ENCODE data around the gene MS4A10.
"Not testable (repeated sequence)": the region's sequence is repeated elsewhere in the genome, so short reads cannot be mapped to it uniquely, and the experiment has no call there.

MS4A10 gene

GRCh38 chr11:60756307-60757032 is 28.7 kb upstream of the MS4A10 start, which contains the start of gene MS4A15:
TSS of gene MS4A15 (plus strand) at chr11:60756867. CDS start at chr11:60763734, 6,867 bp downstream.
- Histone ChIP-seq H3K27me3 (ENCODE audit: control insufficient read depth, insufficient read depth, low read length) (peaks cover 5% of the 10 kb centered on the region), H3K4me2 (ENCODE audit: low read length) (no peak within 1 kb of the TSS), H3K36me3 (ENCODE audit: insufficient read depth, low read length) (no peaks in the 10 kb centered on the region), H3K9me3 (replicated peaks; ENCODE audit: low read length) (no peaks in the 10 kb centered on the region), H3K4me3 (ENCODE audit: low read length) (no peak within 1 kb of the TSS), H3K4me1 (ENCODE audit: control insufficient read depth, insufficient read depth, low read length) (no peaks in the 10 kb centered on the region), H3K9ac (ENCODE audit: low read depth, low read length) (no peak within 1 kb of the TSS)

GRCh38 chr11:60757231-60757800 is 27.8 kb upstream of the MS4A10 start:
- peaks cover 5% of the 10 kb centered on the region for H3K27me3 ChIP-seq (ENCODE audit: control insufficient read depth, insufficient read depth, low read length)
- no peak overlapping the region for H3K9ac ChIP-seq (ENCODE audit: low read depth, low read length)
- H3K36me3 ChIP-seq (ENCODE audit: insufficient read depth, low read length) = no peaks in the 10 kb centered on the region
- H3K4me2 ChIP-seq (ENCODE audit: low read length) = no peak overlapping the region
- no peaks in the 10 kb centered on the region for H3K9me3 ChIP-seq (replicated peaks; ENCODE audit: low read length)
- H3K4me3 ChIP-seq (ENCODE audit: low read length) = no peak overlapping the region
- H3K4me1 ChIP-seq (ENCODE audit: control insufficient read depth, insufficient read depth, low read length) = no peaks in the 10 kb centered on the region

- H3K36me3 ChIP-seq (ENCODE audit: insufficient read depth, low read length); H3K9me3 ChIP-seq (replicated peaks; ENCODE audit: low read length); H3K4me2 ChIP-seq (ENCODE audit: low read length); H3K4me1 ChIP-seq (ENCODE audit: control insufficient read depth, insufficient read depth, low read length); H3K27me3 ChIP-seq (ENCODE audit: control insufficient read depth, insufficient read depth, low read length); H3K9ac ChIP-seq (ENCODE audit: low read depth, low read length); H3K4me3 ChIP-seq (ENCODE audit: low read length): not testable (repeated sequence)
These were observed 26.5 kb upstream of the MS4A10 start for GRCh38 chr11:60758671-60759070.

- not testable (repeated sequence) for H3K27me3 ChIP-seq (ENCODE audit: control insufficient read depth, insufficient read depth, low read length); H3K9ac ChIP-seq (ENCODE audit: low read depth, low read length); H3K4me3 ChIP-seq (ENCODE audit: low read length); H3K9me3 ChIP-seq (replicated peaks; ENCODE audit: low read length); H3K36me3 ChIP-seq (ENCODE audit: insufficient read depth, low read length); H3K4me2 ChIP-seq (ENCODE audit: low read length); H3K4me1 ChIP-seq (ENCODE audit: control insufficient read depth, insufficient read depth, low read length)
These were observed 25.5 kb upstream of the MS4A10 start for GRCh38 chr11:60759438-60760225.

GRCh38 chr11:60761436-60762190 is 23.5 kb upstream of the MS4A10 start:
- Histone ChIP-seq H3K4me2 (ENCODE audit: low read length) (no peak overlapping the region), H3K36me3 (ENCODE audit: insufficient read depth, low read length) (no peaks in the 10 kb centered on the region), H3K4me3 (ENCODE audit: low read length) (no peak overlapping the region), H3K9ac (ENCODE audit: low read depth, low read length) (no peak overlapping the region), H3K9me3 (replicated peaks; ENCODE audit: low read length) (no peaks in the 10 kb centered on the region), H3K4me1 (ENCODE audit: control insufficient read depth, insufficient read depth, low read length) (no peaks in the 10 kb centered on the region), H3K27me3 (ENCODE audit: control insufficient read depth, insufficient read depth, low read length) (peaks cover 14% of the 10 kb centered on the region)

GRCh38 chr11:60762851-60763691 is 22.1 kb upstream of the MS4A10 start:
- Histone ChIP-seq H3K4me1 (ENCODE audit: control insufficient read depth, insufficient read depth, low read length) (no peaks in the 10 kb centered on the region), H3K36me3 (ENCODE audit: insufficient read depth, low read length) (no peaks in the 10 kb centered on the region), H3K4me2 (ENCODE audit: low read length) (no peak overlapping the region)

GRCh38 chr11:60763692-60764369 is 21.3 kb upstream of the MS4A10 start:
- H3K27me3 ChIP-seq (ENCODE audit: control insufficient read depth, insufficient read depth, low read length) = peaks cover 19% of the 10 kb centered on the region
- H3K9ac ChIP-seq (ENCODE audit: low read depth, low read length) = no peak overlapping the region
- no peak overlapping the region for H3K4me2 ChIP-seq (ENCODE audit: low read length)
- no peaks in the 10 kb centered on the region for H3K4me1 ChIP-seq (ENCODE audit: control insufficient read depth, insufficient read depth, low read length)
- H3K9me3 ChIP-seq (replicated peaks; ENCODE audit: low read length) = no peaks in the 10 kb centered on the region
- no peak overlapping the region for H3K4me3 ChIP-seq (ENCODE audit: low read length)
- H3K36me3 ChIP-seq (ENCODE audit: insufficient read depth, low read length) = no peaks in the 10 kb centered on the region

More at GRCh38 chr11:60762851-60763691, 22.1 kb upstream of the MS4A10 start:
- Histone ChIP-seq H3K9me3 (replicated peaks; ENCODE audit: low read length) (no peaks in the 10 kb centered on the region), H3K4me3 (ENCODE audit: low read length) (no peak overlapping the region), H3K9ac (ENCODE audit: low read depth, low read length) (no peak overlapping the region), H3K27me3 (ENCODE audit: control insufficient read depth, insufficient read depth, low read length) (peaks cover 13% of the 10 kb centered on the region)

- Histone ChIP-seq H3K4me1 (ENCODE audit: control insufficient read depth, insufficient read depth, low read length) (no peaks in the 10 kb centered on the region), H3K27me3 (ENCODE audit: control insufficient read depth, insufficient read depth, low read length) (peaks cover 20% of the 10 kb centered on the region), H3K36me3 (ENCODE audit: insufficient read depth, low read length) (no peaks in the 10 kb centered on the region), H3K4me3 (ENCODE audit: low read length) (no peak overlapping the region), H3K9me3 (replicated peaks; ENCODE audit: low read length) (no peaks in the 10 kb centered on the region), H3K4me2 (ENCODE audit: low read length) (no peak overlapping the region), H3K9ac (ENCODE audit: low read depth, low read length) (no peak overlapping the region)
These were observed 20.3 kb upstream of the MS4A10 start for GRCh38 chr11:60764879-60765278.

- no peaks in the 10 kb centered on the region for H3K36me3 ChIP-seq (ENCODE audit: insufficient read depth, low read length)
- no peak overlapping the region for H3K9ac ChIP-seq (ENCODE audit: low read depth, low read length)
- H3K4me2 ChIP-seq (ENCODE audit: low read length) = no peak overlapping the region
- H3K4me3 ChIP-seq (ENCODE audit: low read length) = no peak overlapping the region
- peaks cover 20% of the 10 kb centered on the region for H3K27me3 ChIP-seq (ENCODE audit: control insufficient read depth, insufficient read depth, low read length)
- H3K4me1 ChIP-seq (ENCODE audit: control insufficient read depth, insufficient read depth, low read length) = no peaks in the 10 kb centered on the region
- H3K9me3 ChIP-seq (replicated peaks; ENCODE audit: low read length) = no peaks in the 10 kb centered on the region
These were observed 19.8 kb upstream of the MS4A10 start for GRCh38 chr11:60765355-60765754.

- H3K27me3 ChIP-seq (ENCODE audit: control insufficient read depth, insufficient read depth, low read length) = peaks cover 24% of the 10 kb centered on the region
- no peaks in the 10 kb centered on the region for H3K4me1 ChIP-seq (ENCODE audit: control insufficient read depth, insufficient read depth, low read length)
- no peak overlapping the region for H3K9ac ChIP-seq (ENCODE audit: low read depth, low read length)
- H3K9me3 ChIP-seq (replicated peaks; ENCODE audit: low read length) = no peaks in the 10 kb centered on the region
- no peak overlapping the region for H3K4me3 ChIP-seq (ENCODE audit: low read length)
- no peak overlapping the region for H3K4me2 ChIP-seq (ENCODE audit: low read length)
- no peaks in the 10 kb centered on the region for H3K36me3 ChIP-seq (ENCODE audit: insufficient read depth, low read length)
These were observed 18.6 kb upstream of the MS4A10 start for GRCh38 chr11:60766547-60766946.
